GM10847 (cell line): ENCODE data around the gene OR13C4.

Experiments used
- POLR2A ChIP-seq: IDR thresholded peaks from 2 replicates; pipeline ENCODE4 v1.6.1; 2011; ENCODE audit not compliant: insufficient read length; ENCODE audit errors: extremely low read depth

The OR13C4 gene

DNA sequence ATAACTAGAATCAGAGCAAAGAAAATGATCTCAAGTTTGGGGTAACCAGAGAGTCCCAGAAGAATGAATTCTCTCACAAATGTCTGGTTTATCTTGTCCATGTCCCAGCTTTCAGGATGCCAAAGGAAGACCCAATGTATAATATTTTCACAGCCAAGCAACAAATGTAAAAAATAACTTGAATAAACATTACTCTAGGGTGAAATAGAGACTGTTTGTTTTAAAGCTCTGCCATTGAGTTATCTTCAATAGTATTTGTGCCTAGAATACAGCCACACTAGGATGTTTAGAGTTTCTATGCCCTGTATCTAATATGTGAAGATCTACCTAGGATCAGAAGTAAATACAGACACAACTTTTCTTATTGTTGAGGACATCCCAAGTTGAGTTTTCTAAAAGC, at the start of gene OR13C4:
OR13C4 (minus strand) TSS at position 101 of the 400 bp plus-strand sequence; CDS start at position 101, 0 bp downstream.
- no peak for TF ChIP-seq POLR2A

DNA sequence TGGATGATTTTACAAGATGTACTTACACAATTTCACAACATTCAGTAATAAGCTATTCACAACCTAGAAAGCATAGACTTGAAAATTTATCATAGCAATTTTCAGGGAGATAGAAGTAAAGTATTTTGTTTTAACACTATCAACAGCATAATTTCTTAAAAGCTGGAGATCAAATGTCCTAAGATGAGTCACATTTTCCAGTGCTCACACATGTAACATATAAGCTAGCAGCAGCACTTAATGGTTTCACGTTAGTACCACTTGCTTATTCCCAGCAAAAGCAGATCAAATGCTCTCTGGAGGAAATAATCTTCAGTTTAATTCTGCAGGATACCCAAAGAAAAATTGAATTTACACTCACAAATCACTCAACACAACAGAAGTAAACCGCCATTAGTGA, 48.4 kb upstream of the OR13C4 start:
- TF ChIP-seq POLR2A = no peak

DNA sequence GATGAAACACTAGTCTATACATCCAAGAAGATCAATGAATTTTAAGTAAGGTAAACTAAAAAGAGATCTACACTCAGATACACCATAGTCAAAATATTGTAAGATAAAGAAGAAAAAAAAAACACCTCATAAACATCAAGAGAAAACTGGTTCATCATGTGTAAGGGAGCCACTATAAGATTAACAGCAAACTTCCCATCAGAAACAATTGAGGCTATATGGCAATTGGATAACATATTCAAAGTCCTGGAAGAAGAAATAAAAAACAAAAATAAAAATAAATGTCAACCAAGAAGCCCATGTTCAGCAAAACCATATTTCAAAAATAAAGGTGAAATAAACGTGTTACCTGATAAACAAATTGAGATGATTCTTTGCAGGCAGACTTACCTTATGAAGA, 45.6 kb upstream of the OR13C4 start:
- TF ChIP-seq POLR2A = no peak

DNA sequence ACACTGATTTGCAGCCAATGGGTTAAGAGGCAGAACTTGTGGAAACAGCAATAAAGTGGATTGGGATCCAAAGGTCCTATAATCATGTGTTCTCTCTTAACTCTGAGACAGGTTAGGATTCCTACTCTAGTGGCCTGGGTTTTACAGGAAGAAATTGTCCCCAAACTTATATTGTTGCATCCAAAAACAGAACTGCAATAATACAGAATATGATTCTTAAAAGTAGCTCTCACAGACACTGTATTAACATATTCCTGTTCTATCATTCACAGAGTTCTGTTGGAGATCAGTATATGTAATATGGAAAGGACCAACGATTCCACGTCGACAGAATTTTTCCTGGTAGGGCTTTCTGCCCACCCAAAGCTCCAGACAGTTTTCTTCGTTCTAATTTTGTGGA, 41.9 kb upstream of the OR13C4 start, which contains the start of gene OR13C8:
OR13C8 (plus strand) TSS at position 301 of the 400 bp plus-strand sequence; CDS start at position 301, 0 bp downstream.
- TF ChIP-seq POLR2A = no peak

DNA sequence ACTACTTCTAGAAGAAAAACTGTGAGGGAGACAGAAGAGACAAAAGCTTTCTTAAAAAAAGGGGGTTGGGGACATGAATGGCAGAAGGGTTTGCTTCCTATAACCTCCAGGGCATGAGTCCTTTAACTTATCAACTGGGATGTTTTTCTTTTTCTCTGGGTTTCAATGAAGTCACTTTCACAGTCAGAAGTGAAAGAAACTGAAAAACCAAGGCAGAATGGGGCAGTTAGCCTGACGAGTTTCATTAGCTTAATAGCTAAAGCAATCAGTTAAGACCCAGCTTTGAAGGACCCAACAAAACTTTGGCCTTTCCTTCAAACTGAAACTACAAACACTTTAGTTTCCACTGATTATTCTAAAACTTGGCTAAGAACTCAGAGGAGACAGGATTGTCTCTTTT, 37.3 kb upstream of the OR13C4 start:
- TF ChIP-seq POLR2A = no peak

DNA sequence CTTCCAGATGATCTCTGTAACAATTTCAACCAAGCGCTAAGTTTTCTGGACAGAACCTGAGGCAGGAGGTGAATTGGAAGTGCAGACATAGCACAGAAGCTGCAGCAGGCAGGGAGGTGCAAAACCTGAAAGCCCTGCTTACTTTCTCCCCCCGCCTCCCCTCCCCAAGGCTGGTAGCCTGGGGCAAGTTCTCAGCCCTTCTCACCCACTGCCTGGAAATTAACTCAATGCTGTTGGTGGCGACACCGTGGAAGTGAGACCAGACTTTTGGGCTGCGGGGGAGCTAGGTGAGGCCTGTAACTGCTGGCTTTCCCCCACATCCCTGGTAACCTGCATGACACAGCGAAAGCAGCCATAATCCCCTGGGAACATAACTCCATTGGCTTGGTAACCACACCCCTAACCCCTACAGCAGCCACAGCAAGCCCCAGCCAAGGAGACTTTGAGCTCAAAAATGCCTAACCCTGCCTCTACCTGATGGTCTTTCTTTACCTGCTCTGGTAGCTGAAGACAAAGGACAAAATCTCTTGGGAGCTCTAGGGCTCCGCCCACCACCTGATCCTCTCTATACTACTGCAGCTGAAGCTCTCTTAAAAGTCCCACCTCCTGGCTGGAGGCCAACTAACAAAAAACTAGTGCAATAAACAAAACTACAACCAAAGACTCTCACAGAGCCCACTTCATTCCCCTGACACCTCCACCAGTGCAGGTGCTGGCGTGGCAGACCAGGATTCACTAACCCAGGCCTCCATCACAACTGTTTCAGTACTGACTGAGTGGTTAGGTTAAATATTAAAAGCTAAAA, 30.0 kb upstream of the OR13C4 start:
- TF ChIP-seq POLR2A = no peak

DNA sequence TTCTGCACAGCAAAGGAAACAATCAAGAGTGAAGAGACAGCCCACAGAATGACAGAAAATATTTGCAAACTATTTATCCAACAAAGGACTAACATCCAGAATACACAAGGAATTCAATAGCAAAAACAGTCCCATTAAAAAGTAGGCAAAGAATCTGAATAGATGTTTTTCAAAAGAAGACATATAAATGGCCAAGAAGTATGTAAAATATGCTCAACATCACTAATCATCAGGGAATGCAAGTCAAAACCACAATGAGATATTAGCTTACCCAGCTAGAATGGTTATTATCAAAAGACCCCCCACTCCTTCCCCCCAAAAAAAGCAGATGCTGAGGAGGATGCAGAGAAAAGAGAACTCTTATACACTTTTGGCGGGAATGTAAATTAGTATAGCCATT, 28.5 kb upstream of the OR13C4 start:
- no peak for TF ChIP-seq POLR2A

DNA sequence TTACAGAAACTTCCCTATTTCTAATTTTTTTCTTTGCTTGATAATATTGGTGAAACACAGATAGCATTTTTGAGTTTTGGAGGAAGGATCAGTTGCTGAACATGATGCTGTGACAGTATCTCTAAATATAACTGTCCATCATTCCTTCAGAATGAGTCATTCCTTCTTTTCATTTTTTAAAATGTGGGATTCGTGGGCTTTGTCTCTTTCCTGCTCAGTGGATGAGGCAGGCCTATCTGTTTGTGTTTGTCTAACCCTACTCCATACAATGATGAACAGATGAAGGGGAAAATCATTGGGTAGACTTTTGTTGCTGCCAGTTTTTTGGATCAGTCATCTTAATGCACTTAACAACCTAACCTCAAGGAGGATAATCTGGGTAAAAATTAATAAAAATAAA, 26.3 kb upstream of the OR13C4 start:
- no peak for TF ChIP-seq POLR2A

DNA sequence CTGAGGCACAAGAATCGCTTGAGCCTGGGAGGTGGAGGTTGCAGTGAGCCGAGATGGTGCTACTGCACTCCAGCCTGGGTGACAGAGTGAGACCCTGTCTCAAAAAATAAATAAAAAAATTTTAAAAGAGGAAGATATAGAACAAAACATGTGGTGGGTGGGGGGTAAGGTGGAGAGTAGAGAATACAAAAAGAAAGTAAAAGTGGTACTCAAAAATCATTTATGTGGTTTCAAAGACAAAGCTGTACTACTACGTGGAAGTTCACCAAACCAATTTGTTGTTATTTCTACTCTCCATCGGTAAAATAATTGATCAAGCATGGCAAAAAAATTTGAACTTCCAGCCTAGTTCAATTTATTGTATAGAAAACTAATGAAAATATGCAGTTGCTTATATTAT, 17.6 kb upstream of the OR13C4 start:
- TF ChIP-seq POLR2A = no peak

DNA sequence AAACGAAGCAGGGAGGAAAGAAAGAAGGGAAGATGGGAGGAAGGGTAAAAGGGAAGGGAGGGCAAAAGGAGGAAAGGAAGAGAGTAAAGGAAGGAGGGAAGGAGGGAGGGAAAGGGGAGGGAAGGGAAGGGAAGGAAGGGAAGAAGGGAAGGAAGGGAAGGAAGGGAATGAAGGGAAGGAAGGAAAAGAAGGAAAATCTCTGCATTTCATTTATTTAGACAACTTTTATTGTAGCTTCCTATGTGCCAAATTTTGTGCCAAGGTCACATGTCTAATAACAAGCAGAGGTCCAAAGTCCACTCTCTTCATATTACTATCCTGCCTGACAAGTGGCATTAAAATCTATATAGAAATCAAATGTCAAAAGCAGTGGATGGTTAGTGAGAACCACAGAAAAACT, 12.3 kb upstream of the OR13C4 start:
- no peak for TF ChIP-seq POLR2A

DNA sequence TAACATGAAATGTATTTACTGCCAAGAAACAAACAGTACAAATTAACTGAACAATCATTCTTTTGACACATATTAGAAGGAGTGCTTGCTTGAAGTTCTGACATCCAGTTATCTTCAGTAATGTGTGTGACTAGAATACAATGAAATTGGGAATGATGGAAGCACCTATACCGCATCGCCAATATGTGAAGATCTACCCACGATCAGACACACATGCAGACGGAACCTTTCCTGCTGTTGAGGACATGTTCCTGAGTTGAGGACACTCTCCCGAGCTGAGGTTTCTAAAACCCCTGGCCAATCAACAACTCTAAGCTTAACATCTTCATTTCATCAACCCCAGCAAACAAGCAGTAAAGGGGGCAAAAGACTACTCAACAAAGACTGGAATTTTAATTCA, 9.7 kb upstream of the OR13C4 start, which contains the start of gene OR13C3:
OR13C3 (minus strand) TSS at position 101 of the 400 bp plus-strand sequence. CDS start 133 bp downstream, outside the sequence.
- TF ChIP-seq POLR2A = no peak

DNA sequence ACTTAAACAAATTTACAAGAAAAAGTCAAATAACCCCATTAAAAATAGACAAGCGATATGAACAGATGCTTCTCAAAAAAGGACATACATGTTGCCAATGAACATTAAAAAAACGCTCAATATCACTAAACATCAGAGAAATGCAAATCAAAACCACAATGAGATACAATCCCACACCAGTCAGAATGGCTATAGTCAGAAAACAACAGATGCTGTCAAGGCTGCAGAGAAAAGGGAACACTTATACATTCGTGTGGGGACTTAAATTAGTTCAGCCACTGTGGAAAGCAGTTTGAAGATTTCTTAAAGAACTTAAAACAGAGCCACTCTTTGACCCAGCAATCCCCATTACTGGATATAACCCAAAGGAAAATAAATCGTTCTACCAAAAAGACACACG, 12.1 kb downstream of the OR13C4 start:
- no peak for TF ChIP-seq POLR2A

DNA sequence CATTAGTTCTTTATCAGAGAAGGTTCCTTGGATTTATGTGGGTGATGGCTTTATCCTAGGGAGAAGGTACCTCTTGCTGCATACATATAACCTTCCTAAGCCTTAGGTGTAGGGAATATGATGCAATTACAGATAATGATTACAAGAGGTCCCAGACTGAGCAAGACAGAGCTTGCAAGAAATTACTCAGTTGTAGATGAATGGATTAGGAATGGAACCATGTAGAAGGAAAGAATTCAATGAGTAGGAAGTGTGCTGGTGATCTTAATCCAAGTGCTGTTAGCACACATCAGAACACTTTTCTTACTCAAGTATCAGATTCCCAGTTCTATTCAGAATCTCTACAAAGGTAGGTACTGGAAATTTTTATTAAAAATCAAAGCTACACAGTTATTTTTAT, 20.4 kb downstream of the OR13C4 start:
- no peak for TF ChIP-seq POLR2A

DNA sequence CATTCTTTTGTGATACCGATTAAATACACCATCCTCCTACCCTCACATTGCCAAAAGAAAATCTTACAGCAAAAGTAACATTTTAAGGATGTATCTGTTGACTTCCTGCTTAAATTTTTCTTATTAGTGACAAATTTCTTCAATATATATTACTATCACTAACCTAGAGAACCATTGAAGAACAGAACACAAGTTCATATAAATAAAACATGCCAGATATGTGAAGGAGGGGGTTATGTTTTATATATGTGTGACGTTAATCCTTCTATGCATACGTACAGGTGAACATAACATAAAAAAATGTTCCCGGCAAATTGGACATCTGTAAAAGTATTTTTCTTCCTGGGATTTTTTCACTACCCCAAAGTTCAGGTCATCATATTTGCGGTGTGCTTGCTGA, 23.0 kb downstream of the OR13C4 start, which contains the start of gene OR13F1:
OR13F1 (plus strand) TSS at position 301 of the 400 bp plus-strand sequence; CDS start at position 301, 0 bp downstream.
- no peak for TF ChIP-seq POLR2A

DNA sequence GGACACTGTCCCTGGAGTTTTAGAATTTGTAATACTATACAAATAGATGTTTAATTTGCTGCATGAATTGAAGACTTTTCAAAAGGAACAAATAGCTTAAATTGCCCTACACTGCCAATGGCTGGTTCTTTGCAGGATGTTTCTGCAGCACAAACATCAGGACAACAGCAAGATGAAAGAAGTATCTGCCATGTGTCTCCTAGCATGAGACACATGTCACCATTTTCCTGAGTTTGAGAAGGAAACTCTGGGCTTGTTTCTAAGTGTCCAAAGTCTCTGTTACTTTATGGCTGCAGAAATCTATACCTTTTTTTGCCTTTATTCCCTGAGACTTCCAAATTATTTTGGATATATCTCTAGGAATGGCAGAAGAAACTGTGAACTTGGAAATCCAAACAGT, 23.6 kb downstream of the OR13C4 start:
- no peak for TF ChIP-seq POLR2A

DNA sequence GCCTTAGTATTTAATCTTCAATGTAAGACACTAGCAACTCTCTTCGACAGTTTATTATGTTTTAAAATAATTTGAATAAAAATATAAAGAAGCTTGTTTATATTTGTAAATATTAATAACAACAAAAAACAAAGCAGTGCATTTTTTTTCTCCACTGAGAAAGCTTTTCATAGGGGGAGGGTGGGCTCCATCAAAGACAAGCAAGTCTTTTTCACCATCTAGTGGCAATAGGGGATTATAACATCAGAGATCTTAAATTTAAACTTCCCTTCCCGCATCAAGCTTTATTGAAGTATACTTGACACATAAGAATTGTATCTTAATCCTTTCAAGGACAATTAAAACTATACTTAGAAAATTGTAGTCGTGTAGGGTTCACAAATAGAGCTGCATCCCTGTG, 32.2 kb downstream of the OR13C4 start:
- TF ChIP-seq POLR2A = no peak

DNA sequence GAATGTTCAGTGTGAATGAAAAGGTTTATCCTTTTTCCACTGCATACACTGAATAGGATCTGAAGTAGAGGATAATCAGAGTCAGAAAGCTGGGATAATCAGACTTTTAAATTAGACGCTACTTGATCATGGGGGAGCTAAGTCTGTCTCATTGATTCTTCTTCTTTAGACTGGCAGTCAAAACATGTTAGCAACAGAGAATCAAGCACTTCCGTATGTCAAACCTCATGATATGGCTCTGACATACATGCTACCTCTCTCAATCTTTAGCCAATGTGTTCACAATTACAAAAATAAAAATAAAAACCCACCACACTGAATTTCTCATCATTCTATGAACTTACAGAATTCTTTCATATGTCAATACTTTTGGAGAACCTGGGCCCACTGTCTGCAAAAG, 42.0 kb downstream of the OR13C4 start:
- TF ChIP-seq POLR2A = no peak
